Measurements from ENCODE around the gene TTC1.
"Not testable (repeated sequence)": the region's sequence is repeated elsewhere in the genome, so short reads cannot be mapped to it uniquely, and the experiment has no call there.

The TTC1 gene

GRCh38 chr5:160001457-160001856 is 7.5 kb upstream of the TTC1 start:
- DNase-seq = no peak

GRCh38 chr5:160007514-160007913 is 1.4 kb upstream of the TTC1 start:
- DNase-seq = no peak

- DNase-seq = not testable (repeated sequence)
Observed at GRCh38 chr5:160008529-160008876, 436 bp upstream of the TTC1 start.

DNA sequence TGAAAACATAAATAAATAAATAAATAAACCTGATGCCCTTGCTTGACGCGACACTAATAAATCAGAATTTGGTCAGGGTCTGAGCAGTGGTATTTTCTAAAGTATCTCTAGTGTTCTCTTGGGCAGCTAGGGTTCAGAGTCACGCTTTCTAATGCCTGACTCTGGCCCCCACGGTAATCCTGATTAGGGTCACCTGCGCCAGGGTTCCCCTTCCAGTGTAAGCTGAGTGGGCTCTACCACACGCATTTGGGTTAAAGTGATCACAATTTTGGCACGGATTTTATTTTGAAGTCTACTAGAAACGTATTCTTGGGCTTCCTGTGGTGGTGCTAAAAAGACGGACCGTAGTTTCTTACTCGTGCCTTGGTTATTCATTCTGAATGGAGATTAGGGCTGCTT is 651 bp downstream of the TTC1 start:
- no peak for DNase-seq

DNA sequence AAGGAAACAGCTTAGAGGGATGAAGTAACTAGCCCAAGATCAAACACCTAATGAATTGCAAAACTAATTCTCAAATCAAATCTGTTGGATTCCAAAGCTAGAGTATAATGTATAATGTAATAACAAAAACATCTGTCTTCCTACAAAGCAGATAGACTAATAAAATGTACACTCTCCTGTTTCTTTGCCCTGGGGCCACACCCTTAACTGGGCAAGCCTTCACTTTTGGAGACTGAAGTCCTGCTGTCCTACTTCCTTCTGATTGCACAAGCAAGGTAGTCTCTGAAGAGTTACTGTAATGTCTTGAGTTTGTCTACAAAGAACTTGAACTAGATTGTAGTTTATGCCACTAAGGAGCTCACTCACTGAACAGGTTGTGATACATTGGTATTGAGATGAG is 2.5 kb downstream of the TTC1 start:
- DNase-seq = no peak

GRCh38 chr5:160014197-160014596 is 5.3 kb downstream of the TTC1 start:
- not testable (repeated sequence) for DNase-seq

GRCh38 chr5:160018945-160019625 is 10.1 kb downstream of the TTC1 start:
- DNase-seq = no peak

DNA sequence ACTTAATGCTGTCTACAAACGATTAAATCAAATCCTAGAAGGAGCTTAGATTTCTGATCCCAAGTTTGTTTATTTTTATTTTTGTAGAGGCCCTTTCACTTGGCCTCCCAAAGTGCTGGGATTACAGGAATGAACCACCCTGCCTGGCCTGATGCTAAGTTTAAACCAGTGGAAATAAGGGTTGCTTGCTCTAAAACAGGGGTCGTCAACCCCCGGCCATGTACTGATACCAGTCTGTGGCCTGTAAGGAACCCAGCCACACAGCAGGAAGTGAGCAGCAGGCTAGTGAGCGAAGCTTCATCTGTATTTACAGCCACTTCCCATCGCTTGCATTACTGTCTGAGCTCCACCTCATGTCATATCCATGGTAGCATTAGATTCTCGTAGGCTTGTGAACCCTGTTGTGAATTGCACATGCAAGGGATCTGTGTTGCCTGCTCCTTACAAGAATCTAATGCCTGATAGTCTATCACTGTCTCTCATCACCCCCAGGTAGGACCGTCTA is 11.4 kb downstream of the TTC1 start:
- DNase-seq = no peak

- no peak for DNase-seq
Observed at GRCh38 chr5:160020964-160021363, 12.0 kb downstream of the TTC1 start.

DNA sequence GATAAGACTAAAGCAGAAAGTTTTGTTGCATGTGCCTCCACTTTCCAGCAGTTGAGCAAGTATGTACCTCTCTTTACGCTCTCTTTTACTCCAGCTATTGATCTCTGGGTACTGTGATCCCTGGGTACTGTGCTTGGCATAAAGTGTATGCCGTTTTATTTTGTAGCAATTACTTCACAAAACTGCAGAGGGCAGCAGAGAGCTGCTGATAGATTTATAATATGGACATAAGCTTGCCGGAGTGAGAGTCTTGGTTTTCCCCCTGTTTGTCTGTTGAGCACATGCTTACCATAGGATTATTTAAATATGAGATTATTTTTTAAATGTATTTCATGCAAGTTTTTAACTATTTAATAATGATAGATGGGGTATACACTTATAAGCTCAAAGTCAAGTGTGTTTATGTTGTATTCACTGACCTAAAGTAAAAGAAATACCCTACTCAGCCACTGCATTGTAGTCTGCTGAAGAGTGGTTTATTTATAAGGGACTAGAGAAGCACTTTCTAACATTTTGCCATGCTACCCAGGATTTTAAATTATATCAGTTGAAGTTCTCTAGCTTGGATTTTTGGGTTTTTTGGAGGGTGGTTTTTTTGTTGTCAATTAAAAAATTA is 13.0 kb downstream of the TTC1 start:
- DNase-seq = peak; percentile 50

- no peak for DNase-seq
Observed at GRCh38 chr5:160023007-160023907, 14.3 kb downstream of the TTC1 start.

GRCh38 chr5:160023908-160024630 is 15.1 kb downstream of the TTC1 start:
- no peak for DNase-seq

DNA sequence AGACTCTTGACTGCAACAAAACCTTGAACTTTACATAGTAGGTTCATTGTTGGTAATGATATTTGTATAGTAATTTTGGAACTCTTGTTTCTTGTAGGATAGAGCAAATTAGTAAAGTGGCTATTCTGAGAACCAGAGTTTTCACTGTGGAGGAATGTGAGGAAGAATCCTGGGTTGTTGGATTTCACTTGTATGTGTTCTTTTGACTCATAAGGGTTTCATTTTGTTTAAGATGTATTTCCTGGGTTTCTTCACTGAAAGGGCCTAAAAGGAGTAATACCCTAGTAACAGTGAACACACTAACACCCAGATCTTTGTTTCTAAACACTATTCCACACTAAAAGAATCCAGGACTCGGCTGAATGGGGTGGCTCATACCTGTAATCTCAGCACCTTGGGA is 20.1 kb downstream of the TTC1 start:
- DNase-seq = no peak

DNA sequence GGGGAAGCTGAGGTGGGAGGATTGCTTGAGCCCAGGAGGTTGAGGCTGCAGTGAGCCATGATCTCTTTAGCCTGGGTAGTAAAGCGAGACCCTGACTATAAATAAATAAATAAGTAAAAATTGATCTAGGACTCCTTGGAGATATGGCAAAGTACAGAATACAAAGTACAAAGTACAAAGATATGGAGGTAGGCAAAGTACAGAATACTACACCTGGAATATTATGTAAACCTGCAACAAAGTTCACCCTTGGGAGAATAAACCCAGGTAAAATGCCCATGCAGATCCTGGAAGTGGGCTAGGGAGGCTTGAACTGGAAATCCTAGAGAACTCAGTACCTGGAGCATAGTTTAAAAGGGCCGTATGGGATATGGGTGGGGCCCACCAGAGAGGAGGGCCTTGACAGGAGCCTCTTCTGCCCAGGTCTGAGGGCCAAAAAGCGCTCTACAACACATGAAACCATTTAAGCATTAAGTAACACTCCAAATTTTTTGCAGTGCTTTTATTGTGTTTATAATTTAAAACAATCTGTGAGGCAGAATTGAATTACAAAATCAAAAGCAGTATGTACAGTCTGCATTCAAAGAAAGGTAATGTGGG is 20.7 kb downstream of the TTC1 start:
- no peak for DNase-seq

DNA sequence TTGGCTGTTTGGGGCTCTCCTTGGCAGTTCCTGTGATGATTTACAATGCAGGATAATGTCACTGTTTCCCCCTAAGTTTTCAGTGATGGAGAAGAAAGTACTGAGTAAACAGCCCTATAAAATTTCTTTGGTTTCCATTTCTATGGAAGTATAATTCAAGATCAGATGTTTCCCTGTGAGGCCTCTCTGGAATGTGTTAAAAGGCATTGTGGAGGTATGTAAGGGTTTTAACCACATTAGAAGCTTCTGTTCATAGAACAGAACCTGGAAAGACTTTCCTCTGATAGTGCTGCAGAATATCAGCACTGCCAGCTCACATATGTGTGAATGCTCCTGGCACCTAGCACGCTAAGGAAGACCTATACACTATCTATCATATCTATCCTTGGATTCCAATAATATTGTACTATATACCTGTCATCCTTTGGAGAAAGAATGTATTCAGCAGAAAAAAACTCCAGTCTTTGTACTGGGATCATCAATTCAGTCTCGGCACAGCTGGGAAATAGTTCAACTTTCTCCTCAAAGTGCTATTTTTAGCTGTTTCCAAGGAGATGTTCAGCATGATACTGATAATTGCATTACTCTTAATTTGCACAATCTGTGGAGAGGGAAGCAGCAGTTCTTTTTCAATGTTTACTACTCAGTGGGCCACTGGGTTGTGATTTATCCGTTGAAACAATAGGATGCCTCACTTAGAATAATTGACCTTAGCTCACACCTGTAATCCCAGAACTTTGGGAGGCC is 21.9 kb downstream of the TTC1 start:
- DNase-seq = no peak

GRCh38 chr5:160033546-160034252 is 24.8 kb downstream of the TTC1 start:
- no peak for DNase-seq

DNA sequence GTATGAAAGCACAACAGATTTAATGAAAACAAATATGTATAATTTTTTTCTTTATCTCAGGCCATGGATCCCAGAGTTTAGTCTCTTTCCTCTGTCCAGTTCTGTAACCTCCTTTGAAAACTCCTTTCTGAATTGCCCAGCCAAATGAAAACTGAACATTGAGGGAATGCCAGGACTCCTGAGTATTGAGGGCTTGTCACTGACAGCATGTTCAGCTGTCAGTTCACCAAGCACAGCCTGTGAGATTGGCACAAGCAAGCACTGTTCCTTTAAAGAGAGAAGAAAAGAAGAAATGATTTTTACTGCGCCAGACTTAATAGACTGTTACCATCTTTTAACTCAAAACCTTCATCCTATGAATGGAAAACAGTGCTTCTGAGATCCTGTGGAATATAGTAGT is 27.3 kb downstream of the TTC1 start:
- no peak for DNase-seq

GRCh38 chr5:160036884-160037283 is 27.9 kb downstream of the TTC1 start:
- DNase-seq = no peak

- DNase-seq = no peak
Observed at GRCh38 chr5:160039810-160040470, 31.0 kb downstream of the TTC1 start.

DNA sequence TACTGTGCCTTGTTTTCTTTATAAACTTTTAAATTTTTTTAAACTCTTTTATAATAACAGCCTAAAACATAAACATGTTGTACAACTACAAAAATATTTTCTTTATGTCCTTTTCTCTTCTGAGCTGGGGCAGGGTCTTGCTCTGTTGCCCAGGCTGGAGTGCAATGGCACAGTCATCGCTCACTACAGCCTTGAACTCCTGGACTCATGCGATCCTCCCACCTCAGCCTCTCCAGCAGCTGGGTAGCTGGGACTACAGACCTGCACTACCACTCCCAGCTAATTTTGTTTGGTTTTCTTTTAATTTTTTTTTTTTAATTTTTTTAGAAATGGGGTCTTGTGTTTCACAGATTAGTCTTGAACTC is 31.5 kb downstream of the TTC1 start:
- DNase-seq = no peak

- DNase-seq = no peak
Observed at GRCh38 chr5:160042671-160043070, 33.7 kb downstream of the TTC1 start.
